ENCODE data around the gene MYO9B.
"Not testable (repeated sequence)": the region's sequence is repeated elsewhere in the genome, so short reads cannot be mapped to it uniquely, and the experiment has no call there.

MYO9B gene

GRCh38 chr19:17113127-17113785, 37.7 kb downstream of the MYO9B start:
- DNase-seq (ENCODE audit: low read depth) = no peak

- DNase-seq (ENCODE audit: low read depth) = no peak
Measured at GRCh38 chr19:17114414-17114831, 38.8 kb downstream of the MYO9B start.

- no peak for DNase-seq (ENCODE audit: low read depth)
Measured at GRCh38 chr19:17116996-17117702, 41.6 kb downstream of the MYO9B start.

GRCh38 chr19:17118957-17119356, 43.4 kb downstream of the MYO9B start:
- DNase-seq (ENCODE audit: low read depth) = no peak

GRCh38 chr19:17121736-17122293, 46.2 kb downstream of the MYO9B start:
- no peak for DNase-seq (ENCODE audit: low read depth)

GRCh38 chr19:17123041-17123440, 47.5 kb downstream of the MYO9B start:
- no peak for DNase-seq (ENCODE audit: low read depth)

- no peak for DNase-seq (ENCODE audit: low read depth)
Measured at GRCh38 chr19:17124025-17124424, 48.4 kb downstream of the MYO9B start.

- no peak for DNase-seq (ENCODE audit: low read depth)
Measured at GRCh38 chr19:17125062-17125727, 49.6 kb downstream of the MYO9B start.

GRCh38 chr19:17125728-17126677, 50.4 kb downstream of the MYO9B start:
- DNase-seq (ENCODE audit: low read depth) = peak; percentile 37

GRCh38 chr19:17127671-17128070, 52.1 kb downstream of the MYO9B start:
- DNase-seq (ENCODE audit: low read depth) = no peak

- no peak for DNase-seq (ENCODE audit: low read depth)
Measured at GRCh38 chr19:17128403-17128802, 52.8 kb downstream of the MYO9B start.

GRCh38 chr19:17128820-17129219, 53.2 kb downstream of the MYO9B start:
- no peak for DNase-seq (ENCODE audit: low read depth)

GRCh38 chr19:17129377-17129776, 53.8 kb downstream of the MYO9B start:
- DNase-seq (ENCODE audit: low read depth) = no peak

GRCh38 chr19:17135001-17135853, 59.6 kb downstream of the MYO9B start:
- DNase-seq (ENCODE audit: low read depth) = no peak

GRCh38 chr19:17136021-17136420, 60.4 kb downstream of the MYO9B start:
- DNase-seq (ENCODE audit: low read depth) = no peak

GRCh38 chr19:17136617-17137016, 61.0 kb downstream of the MYO9B start:
- DNase-seq (ENCODE audit: low read depth) = no peak

GRCh38 chr19:17137417-17137816, 61.8 kb downstream of the MYO9B start:
- no peak for DNase-seq (ENCODE audit: low read depth)

- not testable (repeated sequence) for DNase-seq (ENCODE audit: low read depth)
Measured at GRCh38 chr19:17138052-17138846, 62.7 kb downstream of the MYO9B start.

GRCh38 chr19:17138937-17139598, 63.5 kb downstream of the MYO9B start:
- no peak for DNase-seq (ENCODE audit: low read depth)

All from activated T-helper 9 cell treated with anti-CD3 and anti-CD28 coated beads, Interleukin-2, amount 50 U/mL, for 16 hours (primary cell).